Fibroblast of villous mesenchyme (primary cell): ENCODE data around the gene CLDN19. TPM values are rescaled to one million over a fixed set of nuclear protein-coding genes. Genes with fewer than 3 reads are reported as not detected.

Experiments used
- DNase-seq: peaks from one replicate; pipeline ENCODE4 v3.0.0-alpha.2; 2010; ENCODE audit warnings: low read depth
- H3K4me3 ChIP-seq: 2 replicates; pipeline ENCODE4 v1.5.1; 2011; ENCODE audit warnings: low read depth, mild to moderate bottlenecking, low read length
- CTCF ChIP-seq: IDR thresholded peaks from 2 replicates; pipeline ENCODE4 v1.5.1; 2012; ENCODE audit warnings: low read depth, mild to moderate bottlenecking, low read length; ENCODE audit not compliant: insufficient read depth
- total RNA-seq: library from RNA; depleted of rRNA; stranded (reverse); fragments of >200 nt; gene quantifications from 2 replicates; pipeline ENCODE4 v1.2.3, GENCODE V29; 2012

The CLDN19 gene
- total RNA-seq, 1 donor, result not detected

GRCh38 chr1:42768172-42768571 lies 28.1 kb upstream of the CLDN19 start:
- peak overlapping the region; percentile 100 for H3K4me3 ChIP-seq
- TF ChIP-seq CTCF, result no peak
- no peak for DNase-seq

- DNase-seq, result no peak
Measured at GRCh38 chr1:42767510-42768000, 27.5 kb upstream of the CLDN19 start.

DNA sequence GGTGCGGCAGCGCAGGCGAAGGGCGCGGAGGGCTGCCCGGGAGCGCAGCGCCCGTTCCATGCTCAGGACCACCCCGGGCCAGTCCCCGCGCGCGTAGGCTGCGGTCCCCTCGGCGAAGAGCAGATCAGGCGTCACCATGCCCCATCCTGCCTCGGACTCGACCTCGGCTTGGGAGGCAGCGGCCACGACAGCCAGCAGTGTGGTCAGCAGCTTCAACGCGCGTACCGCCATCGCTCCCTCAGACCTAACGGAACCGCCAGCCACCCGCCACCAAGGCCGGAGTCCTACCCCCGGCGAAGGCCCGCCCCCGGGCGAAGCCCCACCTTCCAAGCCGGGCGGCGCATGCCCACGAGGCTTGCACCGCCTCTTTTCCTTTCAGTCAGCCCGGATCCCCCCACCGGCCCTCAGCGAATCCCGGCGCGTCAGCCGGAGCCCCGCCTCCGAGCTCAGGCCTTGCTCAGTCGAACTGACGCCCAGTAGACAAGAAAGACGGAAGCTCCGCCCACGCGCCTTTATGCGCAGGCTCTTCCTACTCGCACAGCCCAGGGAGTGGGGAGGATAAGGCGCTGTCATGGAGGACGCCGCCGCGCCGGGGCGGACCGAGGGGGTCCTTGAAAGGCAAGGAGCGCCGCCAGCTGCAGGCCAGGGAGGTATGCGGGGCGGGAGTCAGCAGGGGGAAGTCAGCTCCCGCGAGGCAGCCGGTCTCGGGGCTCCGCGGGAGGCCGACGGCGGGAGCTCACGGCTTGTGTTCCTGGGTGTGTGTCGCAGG lies 26.9 kb upstream of the CLDN19 start, which contains the start of the genes C1orf50 and P3H1:
Gene C1orf50, plus strand, starts transcription at position 509 of the 769 bp plus-strand sequence. Its CDS starts 63 bp downstream, at position 572.
Gene P3H1, minus strand, starts transcription at position 288 of the 769 bp plus-strand sequence. Its CDS starts 57 bp downstream, at position 231.
- no peak for TF ChIP-seq CTCF
- peak; percentile 99 for DNase-seq
- H3K4me3 ChIP-seq, result peak within 1 kb of the TSS; percentile 100

More at GRCh38 chr1:42767510-42768000, 27.5 kb upstream of the CLDN19 start:
- TF ChIP-seq CTCF, result no peak
- peak overlapping the region; percentile 100 for H3K4me3 ChIP-seq

GRCh38 chr1:42765832-42766740 lies 26.1 kb upstream of the CLDN19 start:
- TF ChIP-seq CTCF, result peak; percentile 65
- DNase-seq, result peak; percentile 89
- peak overlapping the region; percentile 100 for H3K4me3 ChIP-seq

DNA sequence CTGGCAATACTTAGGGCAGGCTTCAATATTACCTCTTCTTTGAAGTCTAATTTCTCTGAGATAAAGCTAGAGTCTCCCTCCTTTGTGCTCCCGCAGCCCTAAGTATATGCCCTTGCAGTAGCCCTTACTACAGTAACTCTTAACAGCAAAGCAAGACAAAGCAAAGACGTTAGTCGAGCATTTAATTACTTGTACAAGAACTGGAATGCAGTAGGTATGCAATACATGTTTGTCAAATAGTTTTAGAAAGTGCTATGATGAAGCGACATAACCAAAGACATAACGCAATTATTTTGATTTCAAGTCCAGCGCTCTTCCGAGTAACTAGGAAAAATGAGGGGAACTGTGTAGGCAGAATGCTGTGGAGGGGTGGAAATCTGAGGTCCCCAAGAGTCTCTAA lies 25.2 kb upstream of the CLDN19 start:
- peak; percentile 26 for DNase-seq
- H3K4me3 ChIP-seq, result peak overlapping the region; percentile 100
- no peak for TF ChIP-seq CTCF

DNA sequence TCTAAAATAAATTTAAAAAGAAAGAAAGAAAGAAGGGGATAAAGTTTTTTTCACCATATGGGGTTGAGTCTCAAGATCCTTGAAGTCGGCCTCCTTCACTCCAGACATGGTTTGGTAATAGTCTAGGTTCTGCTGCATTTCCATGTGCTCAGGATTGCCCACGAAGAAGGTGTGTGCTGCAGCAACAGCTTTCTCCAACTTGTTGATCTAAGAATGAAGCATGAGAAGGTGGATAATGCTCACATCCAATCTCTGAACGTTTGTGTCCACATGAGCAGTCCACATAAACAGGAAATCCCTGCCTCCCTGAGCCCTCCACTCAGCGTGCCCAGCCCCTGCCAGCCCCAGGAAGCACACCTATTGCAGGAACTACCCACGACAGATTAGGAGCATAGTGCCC lies 22.2 kb upstream of the CLDN19 start:
- no peak overlapping the region for H3K4me3 ChIP-seq
- TF ChIP-seq CTCF, result no peak
- no peak for DNase-seq
